HepG2 (cell line): ENCODE measurements around the gene UAP1L1. TPM values are rescaled to one million over a fixed set of nuclear protein-coding genes. Genes with fewer than 3 reads are reported as not detected.
A peak's percentile ranks its signal among the peaks of the same experiment; 100 is the strongest.

Source experiments
- AKAP8 ChIP-seq: sonication (generic); formaldehyde crosslinking; IDR thresholded peaks from 2 replicates; pipeline ENCODE4 v1.5.1; 2020; ENCODE audit warnings: mild to moderate bottlenecking, missing genetic modification reagents
- ARNT ChIP-seq: fragments of 450-650 bp; IDR thresholded peaks from 2 replicates; pipeline ENCODE4 v1.6.1; 2017
- BHLHE40 ChIP-seq: IDR thresholded peaks from 2 replicates; pipeline ENCODE4 v1.6.1; 2011; ENCODE audit warnings: low read length, improper control_type of control experiment
- IKZF1 ChIP-seq: fragments of 450-650 bp; IDR thresholded peaks from 2 replicates; pipeline ENCODE4 v1.7.1; 2016
- KDM2A ChIP-seq: sonication (generic); formaldehyde crosslinking; IDR thresholded peaks from 2 replicates; pipeline ENCODE4 v1.4.0; 2020; ENCODE audit warnings: low read depth, missing genetic modification reagents, borderline replicate concordance
- KLF15 ChIP-seq: sonication (generic); formaldehyde crosslinking; IDR thresholded peaks from 2 replicates; pipeline ENCODE4 v1.8.1; 2023; ENCODE audit warnings: borderline replicate concordance, mild to moderate bottlenecking, inconsistent platforms, missing genetic modification reagents, mixed read lengths
- NONO ChIP-seq, 2 experiments: fragments of 450-650 bp in 1 of 2; sonication (generic) in 1 of 2; formaldehyde crosslinking in 1 of 2; IDR thresholded peaks in 1 of 2; conservative IDR thresholded peaks in 1 of 2; 2 replicates each; pipeline versions ENCODE4 v1.6.1 to v1.8.0; 2017 to 2022; ENCODE audit warnings: mild to moderate bottlenecking in 1 of 2, missing genetic modification reagents in 1 of 2, moderate library complexity in 1 of 2
- PAX8 ChIP-seq: sonication (generic); formaldehyde crosslinking; IDR thresholded peaks from 2 replicates; pipeline ENCODE4 v1.8.0; 2022; ENCODE audit warnings: mild to moderate bottlenecking, missing genetic modification reagents, borderline replicate concordance
- PLRG1 ChIP-seq: fragments of 450-650 bp; conservative IDR thresholded peaks from 2 replicates; pipeline ENCODE4 v1.6.1; 2016
- REPIN1 ChIP-seq: sonication (generic); formaldehyde crosslinking; IDR thresholded peaks from 2 replicates; pipeline ENCODE4 v1.8.0; 2022; ENCODE audit warnings: missing genetic modification reagents, low read depth, mild to moderate bottlenecking, borderline replicate concordance
- RERE ChIP-seq: IDR thresholded peaks from 2 replicates; pipeline ENCODE4 v1.6.1; 2016; ENCODE audit warnings: low read depth, missing genetic modification reagents, missing compliant biosample characterization
- ZNF101 ChIP-seq: sonication (generic); formaldehyde crosslinking; IDR thresholded peaks from 2 replicates; pipeline ENCODE4 v1.4.0; 2020; ENCODE audit warnings: mild to moderate bottlenecking, low read depth, missing genetic modification reagents, borderline replicate concordance
- ZNF142 ChIP-seq: sonication (generic); formaldehyde crosslinking; IDR thresholded peaks from 2 replicates; pipeline ENCODE4 v1.4.0; 2020; ENCODE audit warnings: missing genetic modification reagents
- ZNF18 ChIP-seq: sonication (generic); formaldehyde crosslinking; IDR thresholded peaks from 2 replicates; pipeline ENCODE4 v1.8.0; 2022; ENCODE audit warnings: mild to moderate bottlenecking, missing genetic modification reagents; ENCODE audit not compliant: insufficient replicate concordance
- ZNF230 ChIP-seq: sonication (generic); formaldehyde crosslinking; IDR thresholded peaks from 2 replicates; pipeline ENCODE4 v1.4.0; 2020; ENCODE audit warnings: mild to moderate bottlenecking, missing genetic modification reagents
- ZNF556 ChIP-seq: sonication (generic); formaldehyde crosslinking; IDR thresholded peaks from 2 replicates; pipeline ENCODE4 v1.4.0; 2020; ENCODE audit warnings: mild to moderate bottlenecking, missing genetic modification reagents, borderline replicate concordance
- polyA plus RNA-seq, 8 experiments: library from polyadenylated mRNA; depleted of rRNA in 3 of 8; stranded (reverse) in 7 of 8; unstranded in 1 of 8; fragments of >200 nt; fragmentation: Illumina TruSeq in 4 of 8; extraction: Trizol in 4 of 8; gene quantifications; 2 replicates each; pipeline versions ENCODE4 v1.2.1 to v1.2.3, GENCODE V29; 2011 to 2016; ENCODE audit warnings: low read depth in 4 of 8, missing spikeins in 1 of 8, mixed read lengths in 1 of 8; ENCODE audit not compliant: insufficient read depth in 1 of 8
- total RNA-seq, 5 experiments: library from RNA; depleted of rRNA; stranded (reverse); fragments of >200 nt; fragmentation: Illumina TruSeq; extraction: Trizol; gene quantifications; 2 replicates each; pipeline ENCODE4 v1.2.3, GENCODE V29; 2016; ENCODE audit warnings: low read depth in 1 of 5

UAP1L1 gene
- total and polyA plus RNA-seq, 2 of the 13 experiments (the other 11 are each of a cell fraction or from before 2014, with no cell fraction given): 5.4 to 6.4 TPM

- TF ChIP-seq ZNF142 (CRISPR knock-in tag): no peak; the same call in 1 of the 2 replicates
- TF ChIP-seq AKAP8 (CRISPR knock-in tag): no peak
- no peak for TF ChIP-seq RERE (CRISPR knock-in tag)
- TF ChIP-seq ARNT: no peak
- TF ChIP-seq IKZF1: no peak
- no peak for TF ChIP-seq NONO (IDR thresholded peaks at IDR 0.05)
- TF ChIP-seq NONO (CRISPR knock-in tag; conservative IDR thresholded peaks at IDR 0.05): no peak
- no peak for TF ChIP-seq ZNF556 (CRISPR knock-in tag)
- no peak for TF ChIP-seq ZNF18 (CRISPR knock-in tag)
- no peak for TF ChIP-seq BHLHE40
- no peak for TF ChIP-seq ZNF230 (CRISPR knock-in tag)
- TF ChIP-seq REPIN1: 0 out of 2 replicates have a peak, but pooled peaks have one; percentile 8
- TF ChIP-seq PLRG1: no peak
- TF ChIP-seq ZNF101 (CRISPR knock-in tag): no peak
- 0 out of 2 replicates have a peak, but pooled peaks have one; percentile 77 for TF ChIP-seq KLF15 (CRISPR knock-in tag)
- TF ChIP-seq PAX8 (CRISPR knock-in tag): no peak
- no peak for TF ChIP-seq KDM2A
Measured at GRCh38 chr9:137054932-137055384, 22.4 kb upstream of the UAP1L1 start (continued).
